HG03135 (cell line): ENCODE measurements around the gene GALNT17.
"Not testable (repeated sequence)": the region's sequence is repeated elsewhere in the genome, so short reads cannot be mapped to it uniquely, and the experiment has no call there.

Experiments
- ATAC-seq: cut with Tn5 transposase; IDR thresholded peaks from one replicate; pipeline ENCODE4 v1.9.1; 2021; ENCODE audit warnings: mild to moderate bottlenecking, moderate library complexity; ENCODE audit not compliant: unreplicated experiment

The GALNT17 gene

DNA sequence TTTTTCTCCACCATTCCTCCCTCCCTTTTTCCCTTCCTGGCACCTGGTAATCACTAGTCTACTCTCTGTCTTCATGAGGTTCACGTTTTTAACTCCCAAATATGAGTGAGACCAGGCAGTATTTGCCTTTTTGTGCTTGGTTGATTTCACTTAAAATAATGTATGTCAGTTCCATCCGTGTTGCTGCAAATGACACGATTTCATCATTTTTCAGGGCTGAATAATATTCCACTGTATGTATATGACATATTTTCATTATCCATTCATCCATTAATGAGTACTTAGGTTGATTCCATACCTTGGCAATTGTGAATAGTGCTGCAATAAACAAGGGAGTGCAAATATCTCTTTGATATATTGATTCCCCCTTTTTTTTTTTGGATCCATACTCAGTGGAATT is 25.8 kb downstream of the GALNT17 start:
- ATAC-seq: no peak

GRCh38 chr7:71165708-71166107 is 33.8 kb downstream of the GALNT17 start:
- ATAC-seq: no peak

GRCh38 chr7:71171476-71171875 is 39.5 kb downstream of the GALNT17 start:
- no peak for ATAC-seq

- no peak for ATAC-seq
These were observed 42.0 kb downstream of the GALNT17 start for GRCh38 chr7:71173955-71174354.

DNA sequence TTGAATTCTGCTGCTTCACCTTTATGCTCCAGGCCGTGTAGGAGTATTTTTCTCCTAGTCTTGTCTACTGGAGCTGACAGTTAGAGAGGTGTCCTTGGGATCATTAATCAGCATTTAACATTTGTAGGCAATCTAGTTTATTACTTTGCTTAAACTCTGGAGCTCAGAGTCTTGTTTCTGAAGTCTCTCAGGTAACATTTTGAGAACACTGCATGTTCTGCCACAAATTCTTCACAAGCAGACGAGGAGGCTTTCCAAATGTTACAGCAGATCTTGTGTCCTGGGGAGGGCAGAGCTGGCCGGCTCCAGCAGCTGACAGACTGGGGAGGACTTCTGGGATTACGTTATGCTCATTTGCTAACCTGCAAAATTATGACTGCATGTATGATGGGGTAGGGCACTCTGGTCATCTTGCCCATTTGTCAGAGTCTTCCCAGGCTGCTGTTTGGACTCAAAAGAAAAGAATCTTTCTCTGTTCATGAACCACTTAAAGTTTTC is 50.5 kb downstream of the GALNT17 start:
- ATAC-seq: no peak

- ATAC-seq: no peak
These were observed 52.2 kb downstream of the GALNT17 start for GRCh38 chr7:71184136-71184535.

DNA sequence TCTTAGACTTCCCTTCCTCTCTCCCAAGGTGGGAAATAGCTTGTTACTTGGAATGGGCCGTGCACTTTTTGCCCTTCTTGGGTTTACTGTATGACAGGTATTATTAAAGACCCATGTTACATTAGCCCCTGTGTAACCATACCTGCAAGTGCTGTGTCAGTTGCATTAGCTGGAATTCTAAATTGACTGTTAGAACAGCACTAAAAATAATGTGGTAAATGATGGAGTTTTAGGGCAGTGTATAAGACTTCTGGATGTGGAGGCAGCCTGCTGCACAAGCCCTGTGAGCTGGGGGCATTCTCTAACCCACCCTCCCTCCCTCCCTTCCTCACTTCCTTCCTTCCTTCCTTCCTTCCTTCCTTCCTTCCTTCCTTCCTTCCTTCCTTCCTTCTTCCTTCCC is 52.7 kb downstream of the GALNT17 start:
- no peak for ATAC-seq

DNA sequence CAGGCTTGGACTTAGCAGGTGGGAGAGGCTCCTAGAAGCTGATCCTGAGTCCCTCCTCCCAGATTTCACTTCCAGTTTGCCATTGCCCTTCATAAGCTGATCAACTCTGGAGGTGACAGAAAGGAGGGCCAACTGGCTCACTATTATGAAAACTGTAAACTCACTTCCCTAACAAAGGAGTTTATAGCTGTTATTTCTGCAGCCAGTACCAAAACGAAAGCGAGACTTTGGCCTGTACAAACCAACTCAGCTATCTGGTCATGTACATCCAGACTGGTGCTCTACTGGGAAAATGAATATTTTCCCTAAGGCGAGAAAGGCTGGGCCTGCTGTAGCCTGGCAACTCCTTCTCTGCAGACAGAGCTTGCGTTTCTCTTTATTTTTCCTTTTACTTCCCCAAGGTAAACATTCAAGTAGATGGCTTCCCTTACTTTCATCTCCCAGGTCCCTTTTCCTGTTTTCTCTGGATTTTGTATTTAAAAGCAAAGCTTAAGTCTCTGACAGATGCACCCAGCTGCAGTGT is 54.7 kb downstream of the GALNT17 start:
- no peak for ATAC-seq

DNA sequence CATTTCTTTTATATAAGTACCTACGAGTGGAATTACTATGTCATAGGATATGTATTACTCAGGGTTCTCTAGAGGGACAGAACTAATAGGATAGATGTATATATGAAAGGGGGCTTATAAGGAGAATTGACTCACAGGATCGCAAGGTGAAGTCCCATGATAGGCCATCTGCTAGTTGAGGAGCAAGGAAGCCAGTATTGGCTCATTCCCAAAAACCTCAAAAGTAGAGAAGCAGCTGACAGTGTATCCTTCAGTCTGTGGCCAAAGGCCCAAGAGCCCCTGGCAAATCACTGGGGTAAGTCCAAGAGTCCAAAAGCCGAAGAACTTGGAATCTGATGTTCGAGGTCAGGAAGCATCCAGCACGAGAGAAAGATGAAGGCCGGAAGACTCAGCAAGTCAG is 59.8 kb downstream of the GALNT17 start:
- ATAC-seq: no peak

GRCh38 chr7:71193099-71193810 is 61.3 kb downstream of the GALNT17 start:
- no peak for ATAC-seq

DNA sequence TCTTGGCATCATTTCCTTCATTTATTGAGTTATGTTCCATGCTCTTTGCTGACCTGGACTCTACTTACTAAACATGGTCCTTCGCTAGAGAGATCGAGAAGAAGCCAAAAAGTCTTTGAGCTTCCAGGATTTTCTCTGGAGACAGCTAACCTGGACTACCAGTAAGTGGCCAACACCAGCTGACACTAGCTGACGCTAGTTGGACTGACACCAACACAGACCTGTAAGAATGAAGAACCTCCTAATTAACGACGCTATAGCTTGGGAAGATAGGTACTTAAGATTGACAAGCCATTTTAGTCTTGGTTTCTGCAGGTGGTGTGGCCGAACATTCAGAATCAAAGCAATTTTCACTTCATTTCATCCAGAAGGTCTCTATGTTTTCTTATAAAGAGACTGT is 66.4 kb downstream of the GALNT17 start:
- no peak for ATAC-seq

GRCh38 chr7:71198887-71199286 is 66.9 kb downstream of the GALNT17 start:
- ATAC-seq: no peak

DNA sequence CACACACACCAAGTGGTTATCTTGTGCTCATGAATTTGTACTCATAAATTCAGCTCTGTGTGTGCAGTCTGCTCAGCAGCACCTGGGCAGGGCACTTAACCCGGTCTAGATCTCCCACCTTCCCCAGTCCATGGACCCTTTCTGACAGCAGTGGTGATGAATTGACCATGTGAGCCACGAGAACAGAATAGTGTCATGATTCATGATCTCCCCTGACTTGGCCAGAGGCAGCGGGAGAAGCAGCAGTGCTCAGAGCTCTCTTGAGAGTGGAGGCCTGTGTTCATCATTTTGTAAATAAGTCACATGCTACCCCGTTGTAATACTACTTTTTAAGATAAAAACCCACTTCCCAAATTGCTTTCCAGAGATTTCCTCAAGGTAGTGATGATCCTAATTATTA is 74.2 kb downstream of the GALNT17 start:
- ATAC-seq: no peak

- ATAC-seq: no peak
These were observed 76.9 kb downstream of the GALNT17 start for GRCh38 chr7:71208881-71209280.

DNA sequence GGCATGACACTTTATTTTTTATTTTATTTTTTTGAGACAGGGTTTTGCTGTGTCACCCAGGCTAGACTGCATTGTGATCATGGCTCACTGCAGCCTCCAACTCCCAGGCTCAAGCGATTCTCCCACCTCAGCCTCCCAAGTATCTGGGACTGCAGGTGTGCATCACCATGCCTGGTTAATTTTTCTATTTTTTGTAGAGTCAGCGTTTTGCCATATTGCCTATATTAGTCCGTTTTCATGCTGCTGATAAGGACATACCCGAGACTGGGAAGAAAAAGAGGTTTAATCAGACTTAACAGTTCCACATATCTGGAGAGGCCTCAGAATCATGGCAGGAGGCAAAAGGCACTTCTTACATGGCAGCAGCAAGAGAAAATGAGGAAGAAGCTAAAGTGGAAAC is 77.5 kb downstream of the GALNT17 start:
- not testable (repeated sequence) for ATAC-seq

GRCh38 chr7:71210220-71210619 is 78.3 kb downstream of the GALNT17 start:
- no peak for ATAC-seq

GRCh38 chr7:71212433-71212832 is 80.5 kb downstream of the GALNT17 start:
- not testable (repeated sequence) for ATAC-seq

DNA sequence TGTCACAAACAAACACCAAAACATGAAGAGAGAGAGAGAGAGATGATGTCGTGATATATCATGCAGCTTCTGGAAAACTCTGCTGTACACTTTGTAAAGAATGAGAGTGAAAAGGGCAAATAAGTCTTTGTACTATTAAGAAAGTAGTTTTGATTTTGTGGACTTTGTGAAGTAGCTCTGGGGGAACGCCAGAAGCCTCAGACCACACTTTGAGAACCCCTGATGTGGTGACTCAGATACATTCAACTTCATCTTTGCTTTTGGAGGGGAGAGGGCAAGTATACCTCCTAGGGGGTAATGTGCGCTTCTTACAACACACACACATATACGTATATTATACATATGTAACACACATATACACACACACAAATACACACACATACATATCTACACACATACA is 84.3 kb downstream of the GALNT17 start:
- ATAC-seq: no peak

GRCh38 chr7:71220210-71220695 is 88.3 kb downstream of the GALNT17 start:
- ATAC-seq: no peak

DNA sequence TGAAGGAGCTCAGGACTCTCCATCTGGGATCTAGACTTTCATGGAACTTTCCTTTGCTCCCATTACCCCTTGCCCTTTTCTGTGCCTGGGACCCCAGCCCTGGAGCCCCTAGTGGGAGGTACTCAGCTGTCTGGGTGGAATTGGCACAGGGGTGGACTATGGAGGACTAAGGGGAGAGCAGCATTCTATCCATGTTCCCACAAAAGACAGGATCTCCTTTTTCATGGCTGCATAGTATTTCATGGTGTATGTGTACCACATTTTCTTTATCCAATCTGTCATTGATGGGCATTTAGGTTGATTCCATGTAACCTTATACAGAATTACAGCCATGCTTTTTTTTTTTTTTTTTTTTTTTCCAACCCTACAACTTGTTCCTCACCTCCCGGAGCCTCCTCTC is 89.1 kb downstream of the GALNT17 start:
- ATAC-seq: no peak

GRCh38 chr7:71221549-71221948 is 89.6 kb downstream of the GALNT17 start:
- ATAC-seq: no peak

GRCh38 chr7:71227126-71227525 is 95.2 kb downstream of the GALNT17 start:
- no peak for ATAC-seq

- ATAC-seq: no peak
These were observed 97.2 kb downstream of the GALNT17 start for GRCh38 chr7:71229148-71229547.
